Testis (tissue), 2 donors: ENCODE measurements around the gene C5orf15.

ENCODE experiments used
- CTCF ChIP-seq, 3 experiments: fragments of 450-650 bp in 2 of 3; fragments of 200-600 bp in 1 of 3; sonication (generic) in 1 of 3; IDR thresholded peaks; one replicate each; pipeline ENCODE4 v1.5.1; 2016 to 2019; ENCODE audit warnings: antibody characterized with exemption in 3 of 3, mild to moderate bottlenecking in 2 of 3, moderate library complexity in 1 of 3
- POLR2A ChIP-seq: fragments of 450-650 bp; IDR thresholded peaks from one replicate; pipeline ENCODE4 v1.6.1; 2017; ENCODE audit warnings: antibody characterized with exemption, mild to moderate bottlenecking, moderate library complexity

DNA sequence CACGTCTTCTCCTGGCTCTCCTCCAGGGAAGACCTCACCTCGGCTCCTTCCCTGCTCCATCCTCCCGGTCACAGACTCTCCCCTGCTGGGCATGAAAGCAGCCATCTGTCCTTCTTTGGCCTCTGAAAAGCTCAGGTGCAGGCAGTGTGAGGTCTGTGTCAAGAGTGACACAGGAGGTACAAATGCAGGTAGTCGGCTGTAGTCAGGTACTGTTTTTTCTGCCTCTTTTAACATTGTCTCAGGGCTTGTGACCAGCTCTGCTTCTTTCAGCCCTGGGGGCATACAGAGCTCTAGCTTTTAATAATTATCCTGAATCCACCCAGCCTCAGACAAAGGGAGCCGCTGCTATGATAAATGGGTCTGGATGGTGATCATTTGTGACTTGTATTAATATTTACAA, 46.4 kb downstream of the C5orf15 start:
- TF ChIP-seq CTCF (IDR thresholded peaks at IDR 0.05) = no peak
- TF ChIP-seq POLR2A = no peak
